ENCODE data around the gene CACUL1. TPM values are rescaled to one million over a fixed set of nuclear protein-coding genes. Genes with fewer than 3 reads are reported as not detected.

CACUL1 gene
- total RNA-seq, 1 experiment from 2014 or later: 38.5 TPM

- Histone ChIP-seq H3K27me3 (ENCODE audit: insufficient read depth, low read length) (no peaks in the 10 kb centered on the region), H3K79me2 (ENCODE audit: insufficient read depth, low read length) (peaks cover 5% of the 10 kb centered on the region; the same call in 1 of the 2 replicates), H2BK5ac (ENCODE audit: insufficient read length, low read length) (no peak overlapping the region), H2AK5ac (ENCODE audit: insufficient read length, low read length) (no peak overlapping the region), H3K56ac (ENCODE audit: insufficient read length, low read depth, low read length) (no peak overlapping the region), H2BK20ac (ENCODE audit: low read depth, low read length, poor library complexity, severe bottlenecking) (no peak overlapping the region), H3K9ac (ENCODE audit: extremely low read depth, insufficient read length, low read length) (no peak overlapping the region), H3K27ac (ENCODE audit: insufficient read length, low read depth, low read length) (no peak overlapping the region), H3K4ac (ENCODE audit: low read depth, low read length) (no peak overlapping the region), H4K5ac (ENCODE audit: insufficient read length, low read depth, low read length) (no peak overlapping the region), H3K23me2 (ENCODE audit: insufficient read length, low read depth, low read length, poor library complexity, severe bottlenecking) (no peaks in the 10 kb centered on the region), H3K18ac (ENCODE audit: insufficient read length, low read depth, low read length) (no peak overlapping the region), H2BK120ac (ENCODE audit: low read depth, low read length, poor library complexity, severe bottlenecking) (no peak overlapping the region), H3K14ac (ENCODE audit: insufficient read depth, low read length) (no peak overlapping the region), H3K4me1 (ENCODE audit: insufficient read depth, low read length) (no peaks in the 10 kb centered on the region), H3K4me2 (ENCODE audit: insufficient read depth, insufficient read length, low read length) (no peak overlapping the region), H4K20me1 (ENCODE audit: control insufficient read depth, insufficient read depth, insufficient read length) (no peaks in the 10 kb centered on the region), H3K23ac (ENCODE audit: insufficient read length, low read depth, low read length) (no peak overlapping the region), H2BK12ac (ENCODE audit: insufficient read length, low read depth, low read length) (no peak overlapping the region), H2BK15ac (ENCODE audit: low read depth, low read length) (no peak overlapping the region), H4K8ac (replicated peaks; ENCODE audit: insufficient read length, low read depth, low read length) (no peak overlapping the region), H3T11ph (ENCODE audit: low read length) (no peak overlapping the region), H3K9me3 (ENCODE audit: control insufficient read depth, low read depth, low read length) (no peaks in the 10 kb centered on the region), H4K91ac (ENCODE audit: insufficient read length, low read depth, low read length) (no peak overlapping the region), H2AFZ (ENCODE audit: low read length) (no peak overlapping the region), H3K79me1 (ENCODE audit: insufficient read depth, low read depth, low read length, poor library complexity, severe bottlenecking) (no peaks in the 10 kb centered on the region)
- WGBS (ENCODE audit: extremely low coverage, insufficient read length, low lambda C conversion rate): no CpG with 5 or more reads among the region's 4 CpGs
- peaks cover 0 to 13% (median 12%) of the 10 kb centered on the region in 3 experiments for H3K36me3 Mint-ChIP-seq (ENCODE audit: insufficient read depth in 1 of 3, low read depth in 3 of 3)
- H3K27ac Mint-ChIP-seq: 0 out of 7 replicates have a peak overlapping the region, but pooled peaks of 1 of the 3 experiments have one; percentile 8
- TF ChIP-seq CTCF (conservative IDR thresholded peaks at IDR 0.05): no peak
- no peak overlapping the region for H3K4me3 Mint-ChIP-seq
- H3K4me1 Mint-ChIP-seq: peaks cover under 1 to 2% of the 10 kb centered on the region in 2 experiments; a peak in 3 of 4 replicates
- no peak for DNase-seq
- H3K9me3 Mint-ChIP-seq: no peaks in the 10 kb centered on the region
- no peaks in the 10 kb centered on the region for H3K27me3 Mint-ChIP-seq (ENCODE audit: low read depth)
Observed at GRCh38 chr10:118725886-118726500, 28.8 kb downstream of the CACUL1 start.

Measured in H9 (cell line).